Measurements from ENCODE around the gene LPAR5.

DNA sequence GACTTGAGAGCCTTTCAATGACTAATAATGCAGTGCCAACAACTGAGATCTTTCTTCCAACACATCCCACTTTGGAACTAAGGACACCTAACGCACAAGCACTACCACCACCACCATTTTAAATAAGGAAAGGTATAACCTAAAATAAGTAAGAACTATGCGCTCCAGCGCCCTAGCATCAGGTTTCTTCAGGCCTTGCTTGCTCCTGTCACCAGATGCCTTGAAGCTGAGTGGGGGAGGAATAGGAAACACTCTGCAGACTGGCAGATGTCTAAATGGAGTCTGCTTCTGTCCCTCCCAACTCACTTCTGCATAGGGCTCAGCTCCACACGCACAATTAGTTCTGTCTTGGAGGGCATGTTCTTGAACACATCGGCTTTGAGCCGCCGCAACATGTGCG is 43.7 kb downstream of the LPAR5 start:
- TF ChIP-seq, protein P1, sequence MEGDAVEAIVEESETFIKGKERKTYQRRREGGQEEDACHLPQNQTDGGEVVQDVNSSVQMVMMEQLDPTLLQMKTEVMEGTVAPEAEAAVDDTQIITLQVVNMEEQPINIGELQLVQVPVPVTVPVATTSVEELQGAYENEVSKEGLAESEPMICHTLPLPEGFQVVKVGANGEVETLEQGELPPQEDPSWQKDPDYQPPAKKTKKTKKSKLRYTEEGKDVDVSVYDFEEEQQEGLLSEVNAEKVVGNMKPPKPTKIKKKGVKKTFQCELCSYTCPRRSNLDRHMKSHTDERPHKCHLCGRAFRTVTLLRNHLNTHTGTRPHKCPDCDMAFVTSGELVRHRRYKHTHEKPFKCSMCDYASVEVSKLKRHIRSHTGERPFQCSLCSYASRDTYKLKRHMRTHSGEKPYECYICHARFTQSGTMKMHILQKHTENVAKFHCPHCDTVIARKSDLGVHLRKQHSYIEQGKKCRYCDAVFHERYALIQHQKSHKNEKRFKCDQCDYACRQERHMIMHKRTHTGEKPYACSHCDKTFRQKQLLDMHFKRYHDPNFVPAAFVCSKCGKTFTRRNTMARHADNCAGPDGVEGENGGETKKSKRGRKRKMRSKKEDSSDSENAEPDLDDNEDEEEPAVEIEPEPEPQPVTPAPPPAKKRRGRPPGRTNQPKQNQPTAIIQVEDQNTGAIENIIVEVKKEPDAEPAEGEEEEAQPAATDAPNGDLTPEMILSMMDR (IDR thresholded peaks at IDR 0.05; ENCODE audit: low read depth, low read length, missing input control), result no peak
- TF ChIP-seq, protein P2, sequence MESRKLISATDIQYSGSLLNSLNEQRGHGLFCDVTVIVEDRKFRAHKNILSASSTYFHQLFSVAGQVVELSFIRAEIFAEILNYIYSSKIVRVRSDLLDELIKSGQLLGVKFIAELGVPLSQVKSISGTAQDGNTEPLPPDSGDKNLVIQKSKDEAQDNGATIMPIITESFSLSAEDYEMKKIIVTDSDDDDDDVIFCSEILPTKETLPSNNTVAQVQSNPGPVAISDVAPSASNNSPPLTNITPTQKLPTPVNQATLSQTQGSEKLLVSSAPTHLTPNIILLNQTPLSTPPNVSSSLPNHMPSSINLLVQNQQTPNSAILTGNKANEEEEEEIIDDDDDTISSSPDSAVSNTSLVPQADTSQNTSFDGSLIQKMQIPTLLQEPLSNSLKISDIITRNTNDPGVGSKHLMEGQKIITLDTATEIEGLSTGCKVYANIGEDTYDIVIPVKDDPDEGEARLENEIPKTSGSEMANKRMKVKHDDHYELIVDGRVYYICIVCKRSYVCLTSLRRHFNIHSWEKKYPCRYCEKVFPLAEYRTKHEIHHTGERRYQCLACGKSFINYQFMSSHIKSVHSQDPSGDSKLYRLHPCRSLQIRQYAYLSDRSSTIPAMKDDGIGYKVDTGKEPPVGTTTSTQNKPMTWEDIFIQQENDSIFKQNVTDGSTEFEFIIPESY (IDR thresholded peaks at IDR 0.05), result no peak
- no peak for TF ChIP-seq TAF1 (conservative IDR thresholded peaks at IDR 0.05)
- TF ChIP-seq RAD21 (IDR thresholded peaks at IDR 0.05), result no peak
- TF ChIP-seq, protein P3, sequence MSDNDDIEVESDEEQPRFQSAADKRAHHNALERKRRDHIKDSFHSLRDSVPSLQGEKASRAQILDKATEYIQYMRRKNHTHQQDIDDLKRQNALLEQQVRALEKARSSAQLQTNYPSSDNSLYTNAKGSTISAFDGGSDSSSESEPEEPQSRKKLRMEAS (IDR thresholded peaks at IDR 0.05), result no peak
- no peak for TF ChIP-seq GABPA (IDR thresholded peaks at IDR 0.05 in 1 of 2, conservative IDR thresholded peaks at IDR 0.05 in 1 of 2)
- TF ChIP-seq NR2F2 (IDR thresholded peaks at IDR 0.05), result no peak
- TF ChIP-seq, protein P4, sequence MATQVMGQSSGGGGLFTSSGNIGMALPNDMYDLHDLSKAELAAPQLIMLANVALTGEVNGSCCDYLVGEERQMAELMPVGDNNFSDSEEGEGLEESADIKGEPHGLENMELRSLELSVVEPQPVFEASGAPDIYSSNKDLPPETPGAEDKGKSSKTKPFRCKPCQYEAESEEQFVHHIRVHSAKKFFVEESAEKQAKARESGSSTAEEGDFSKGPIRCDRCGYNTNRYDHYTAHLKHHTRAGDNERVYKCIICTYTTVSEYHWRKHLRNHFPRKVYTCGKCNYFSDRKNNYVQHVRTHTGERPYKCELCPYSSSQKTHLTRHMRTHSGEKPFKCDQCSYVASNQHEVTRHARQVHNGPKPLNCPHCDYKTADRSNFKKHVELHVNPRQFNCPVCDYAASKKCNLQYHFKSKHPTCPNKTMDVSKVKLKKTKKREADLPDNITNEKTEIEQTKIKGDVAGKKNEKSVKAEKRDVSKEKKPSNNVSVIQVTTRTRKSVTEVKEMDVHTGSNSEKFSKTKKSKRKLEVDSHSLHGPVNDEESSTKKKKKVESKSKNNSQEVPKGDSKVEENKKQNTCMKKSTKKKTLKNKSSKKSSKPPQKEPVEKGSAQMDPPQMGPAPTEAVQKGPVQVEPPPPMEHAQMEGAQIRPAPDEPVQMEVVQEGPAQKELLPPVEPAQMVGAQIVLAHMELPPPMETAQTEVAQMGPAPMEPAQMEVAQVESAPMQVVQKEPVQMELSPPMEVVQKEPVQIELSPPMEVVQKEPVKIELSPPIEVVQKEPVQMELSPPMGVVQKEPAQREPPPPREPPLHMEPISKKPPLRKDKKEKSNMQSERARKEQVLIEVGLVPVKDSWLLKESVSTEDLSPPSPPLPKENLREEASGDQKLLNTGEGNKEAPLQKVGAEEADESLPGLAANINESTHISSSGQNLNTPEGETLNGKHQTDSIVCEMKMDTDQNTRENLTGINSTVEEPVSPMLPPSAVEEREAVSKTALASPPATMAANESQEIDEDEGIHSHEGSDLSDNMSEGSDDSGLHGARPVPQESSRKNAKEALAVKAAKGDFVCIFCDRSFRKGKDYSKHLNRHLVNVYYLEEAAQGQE (IDR thresholded peaks at IDR 0.05), result no peak
- TF ChIP-seq, protein P5, sequence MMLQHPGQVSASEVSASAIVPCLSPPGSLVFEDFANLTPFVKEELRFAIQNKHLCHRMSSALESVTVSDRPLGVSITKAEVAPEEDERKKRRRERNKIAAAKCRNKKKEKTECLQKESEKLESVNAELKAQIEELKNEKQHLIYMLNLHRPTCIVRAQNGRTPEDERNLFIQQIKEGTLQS (IDR thresholded peaks at IDR 0.05), result no peak

All from liver (tissue), 3 donors.